Limb (tissue), 2 donors: Measurements from ENCODE around the gene SLC24A3.

Source experiments
- DNase-seq, 2 donors: peaks; one replicate each; pipeline ENCODE4 v3.0.0-alpha.2; 2016; ENCODE audit errors: extremely low spot score in 2 of 2

Gene SLC24A3

DNA sequence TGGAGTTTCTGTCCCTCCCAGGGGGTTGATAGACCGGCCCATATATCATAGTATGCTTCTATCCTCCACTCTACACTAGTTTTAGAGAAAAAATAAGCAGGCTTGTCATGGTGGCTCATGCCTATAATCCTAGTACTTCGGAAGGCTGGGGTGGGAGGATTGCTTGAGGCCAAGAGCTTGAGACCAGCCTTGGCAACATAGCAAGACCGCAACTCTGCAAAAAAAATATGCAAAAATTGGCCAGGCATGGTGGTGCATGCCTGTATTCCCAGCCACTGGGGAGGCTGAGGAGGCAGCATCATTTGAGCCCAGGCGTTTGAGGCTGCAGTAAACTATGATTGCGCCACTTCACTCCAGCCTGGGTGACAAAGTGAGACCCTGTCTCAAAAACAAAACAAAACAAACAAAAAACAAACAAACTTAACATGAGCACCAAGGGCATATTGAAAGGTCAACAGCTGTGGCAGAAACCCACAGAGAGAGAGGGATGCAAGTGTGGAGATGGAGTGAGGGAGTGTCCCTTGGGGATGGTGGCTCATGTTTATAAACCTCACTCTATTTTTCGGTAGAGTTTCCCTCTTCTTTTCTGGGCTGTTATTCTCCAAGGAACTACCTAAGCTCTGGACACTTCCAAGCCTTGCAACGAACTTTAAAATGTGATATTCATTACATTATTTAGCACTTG lies 24.1 kb downstream of the SLC24A3 start:
- DNase-seq: no peak

DNA sequence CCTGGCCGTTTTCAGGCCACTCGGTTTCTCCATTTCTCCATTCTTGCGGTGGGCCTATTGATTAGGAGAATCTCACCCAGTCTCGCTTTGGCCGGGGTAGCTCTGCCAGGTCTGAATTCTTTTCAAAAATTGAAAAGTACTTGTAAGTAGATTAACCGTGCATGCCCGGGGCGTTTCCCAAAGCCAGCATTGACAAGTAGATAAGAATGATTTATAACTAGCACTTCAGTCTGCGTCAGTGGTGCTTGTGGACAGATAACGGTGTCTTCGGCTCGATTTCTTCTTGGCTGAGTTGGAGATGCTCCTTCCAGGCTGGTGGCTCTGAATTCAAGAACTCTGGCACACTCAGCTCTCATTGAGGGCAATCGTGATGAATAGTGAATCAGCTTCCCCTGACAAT lies 29.0 kb downstream of the SLC24A3 start:
- DNase-seq: no peak

DNA sequence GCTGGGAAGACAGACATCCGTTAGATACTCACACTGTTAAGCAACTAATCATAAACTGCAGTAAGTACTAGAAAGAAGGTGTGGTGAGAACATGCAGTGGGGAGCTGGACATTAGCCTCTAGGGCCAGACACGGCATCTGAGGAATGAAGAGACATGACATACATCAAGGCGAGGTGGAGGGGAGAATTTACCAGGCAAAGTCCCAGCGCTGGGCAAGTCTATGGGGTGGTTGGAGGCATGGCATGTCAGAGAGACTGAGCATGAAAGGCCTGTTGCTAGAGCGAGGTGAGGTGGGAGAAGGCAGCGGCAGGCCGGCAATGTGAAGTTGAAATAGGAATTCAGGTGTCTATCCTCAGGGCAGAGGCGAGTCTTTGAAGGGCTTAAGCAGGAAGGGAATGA lies 31.8 kb downstream of the SLC24A3 start:
- DNase-seq: no peak

DNA sequence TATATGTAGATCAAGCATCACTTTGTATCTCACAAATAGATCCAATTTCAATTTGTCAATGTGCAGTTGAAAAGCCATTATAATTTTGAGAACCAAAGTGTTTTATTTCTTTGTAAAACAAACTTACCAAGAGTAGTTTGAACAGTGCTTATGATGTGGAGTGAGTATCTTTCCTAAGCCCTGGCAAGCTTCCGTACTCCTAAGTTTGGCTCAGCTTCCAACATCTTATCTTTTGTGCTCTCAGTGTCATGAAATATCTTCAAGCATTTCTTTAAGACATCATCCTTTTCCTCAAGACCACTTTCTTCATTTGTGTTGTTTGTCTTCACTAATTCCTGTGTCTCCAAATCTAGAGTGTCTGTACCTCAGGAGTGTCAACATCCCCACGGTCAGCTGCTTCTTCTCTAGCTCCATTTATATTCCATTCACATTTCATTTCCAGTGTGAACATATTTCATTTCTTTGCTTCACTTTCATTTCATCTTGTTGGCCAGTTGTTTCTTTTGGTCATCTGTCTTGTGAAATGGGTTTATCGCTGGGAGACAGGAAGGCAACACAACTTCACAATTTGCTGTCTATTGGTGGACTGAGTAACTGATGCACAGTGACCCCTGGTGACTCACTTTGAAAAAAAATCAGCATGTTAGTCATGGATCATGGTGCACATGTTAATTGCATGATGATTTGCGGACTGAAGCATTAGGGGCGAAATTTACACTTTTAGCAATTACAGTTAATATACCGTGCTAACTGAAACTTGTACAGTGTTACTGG lies 36.9 kb downstream of the SLC24A3 start:
- DNase-seq: peak in 1 of 2 donors; percentile 10

DNA sequence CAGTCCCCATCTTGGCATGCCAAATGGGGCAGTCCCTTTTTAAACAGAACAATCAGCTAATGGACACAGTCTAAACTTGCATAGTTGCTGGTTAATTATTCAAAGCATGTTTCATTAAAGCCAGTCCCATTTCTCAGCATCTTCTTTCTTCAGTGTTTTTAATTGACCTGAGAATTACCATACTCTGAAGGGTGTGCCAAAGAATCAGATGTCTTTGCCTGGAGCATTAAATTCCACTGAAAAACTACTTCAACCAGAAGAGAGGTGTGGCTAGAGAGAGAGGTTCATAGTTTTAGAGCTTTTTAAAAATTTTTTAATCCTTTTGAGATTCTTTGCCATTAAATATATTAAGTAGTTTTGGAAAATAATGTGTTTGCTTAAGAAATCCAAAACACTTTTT lies 37.9 kb downstream of the SLC24A3 start:
- DNase-seq: no peak

DNA sequence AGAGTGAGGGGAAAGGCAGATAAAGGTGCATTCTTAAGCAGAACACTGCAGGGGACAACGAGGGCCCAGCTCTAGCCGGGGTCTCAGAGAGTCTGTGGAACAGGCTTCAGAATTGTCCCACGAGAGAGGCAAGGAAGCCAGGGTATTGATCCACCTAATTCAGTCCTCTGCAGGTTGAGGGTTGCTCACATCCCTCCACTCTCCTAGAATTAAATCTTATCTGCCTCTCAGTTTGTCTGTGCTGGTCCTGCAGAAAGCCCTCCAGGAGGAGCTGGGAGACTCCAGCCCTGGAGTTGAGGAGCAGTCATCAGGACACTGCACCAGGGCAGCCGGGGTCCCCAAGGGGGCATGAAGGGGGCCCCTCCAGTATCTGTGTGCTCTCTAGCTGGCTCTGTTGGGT lies 39.1 kb downstream of the SLC24A3 start:
- peak in 1 of 2 donors; percentile 6 for DNase-seq

DNA sequence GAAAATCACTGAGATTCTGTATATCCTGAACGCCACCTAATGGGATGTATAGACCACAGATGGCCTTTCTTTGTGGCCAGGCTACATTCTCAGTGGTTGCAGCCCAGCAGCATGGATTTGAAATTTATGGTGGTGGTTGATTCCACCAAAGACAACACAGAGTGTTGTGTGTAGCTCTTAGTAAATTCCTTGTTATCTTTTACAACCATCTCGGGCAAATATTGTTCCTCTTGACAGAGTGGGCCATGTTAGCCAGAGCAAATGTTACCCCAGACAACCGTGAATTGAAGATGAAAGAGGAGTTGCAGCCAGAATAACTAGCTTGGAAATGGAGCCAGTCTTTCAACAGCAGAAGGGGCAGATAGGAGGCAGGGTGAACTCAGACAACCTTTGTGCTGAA lies 39.5 kb downstream of the SLC24A3 start:
- DNase-seq: peak in 1 of 2 donors; percentile 2

DNA sequence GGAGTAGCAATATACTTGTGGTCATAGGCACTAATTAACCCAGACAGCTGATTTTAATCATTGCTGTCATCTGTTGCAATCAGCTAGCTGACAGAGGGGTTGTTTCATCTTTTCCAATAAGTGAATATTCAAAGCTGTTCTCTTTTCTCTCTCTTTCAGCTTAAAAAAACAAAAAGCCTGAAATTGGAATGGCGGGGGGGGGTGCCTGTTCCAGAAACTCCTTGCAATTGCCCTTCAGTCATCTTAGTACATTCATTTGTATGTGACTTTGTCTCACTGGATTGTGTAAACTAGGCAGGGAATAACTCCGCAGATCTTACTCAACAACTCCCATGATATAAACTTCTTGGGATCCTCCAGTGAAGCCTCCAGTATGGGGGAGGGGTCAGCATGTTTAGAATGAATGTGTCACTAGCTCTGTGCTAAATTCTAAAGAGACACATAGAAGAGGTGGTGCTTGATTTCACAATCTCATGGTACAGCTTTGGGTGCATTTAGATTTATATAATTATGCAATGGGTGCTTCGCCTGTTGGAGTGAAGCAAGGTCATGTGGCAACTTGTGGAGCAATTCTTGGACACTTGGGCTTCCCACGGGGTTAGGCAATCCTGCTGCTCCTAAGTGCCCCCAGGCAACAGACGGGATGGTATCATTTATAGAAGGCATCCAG lies 40.1 kb downstream of the SLC24A3 start:
- peak in 1 of 2 donors; percentile 12 for DNase-seq

DNA sequence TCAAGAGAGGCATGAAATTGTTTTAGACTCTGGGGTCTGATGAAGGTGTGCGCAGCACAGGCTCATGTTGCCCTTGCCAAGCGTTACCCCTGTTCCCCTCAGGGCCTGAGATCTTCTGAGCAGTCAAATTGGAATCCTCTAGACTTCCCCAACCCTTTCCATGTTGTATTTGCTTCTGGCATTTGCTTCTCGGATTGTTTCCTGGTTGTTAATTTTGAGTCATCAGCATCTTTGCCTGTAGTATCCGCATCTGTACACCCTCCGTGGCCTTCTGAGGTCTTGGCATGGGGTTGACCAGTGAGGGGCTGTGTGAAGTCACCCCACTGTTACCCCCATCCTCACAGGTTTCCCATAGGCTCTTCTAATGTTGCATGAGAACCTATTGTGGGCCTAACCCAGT lies 40.9 kb downstream of the SLC24A3 start:
- DNase-seq: peak in 1 of 2 donors; percentile 9

DNA sequence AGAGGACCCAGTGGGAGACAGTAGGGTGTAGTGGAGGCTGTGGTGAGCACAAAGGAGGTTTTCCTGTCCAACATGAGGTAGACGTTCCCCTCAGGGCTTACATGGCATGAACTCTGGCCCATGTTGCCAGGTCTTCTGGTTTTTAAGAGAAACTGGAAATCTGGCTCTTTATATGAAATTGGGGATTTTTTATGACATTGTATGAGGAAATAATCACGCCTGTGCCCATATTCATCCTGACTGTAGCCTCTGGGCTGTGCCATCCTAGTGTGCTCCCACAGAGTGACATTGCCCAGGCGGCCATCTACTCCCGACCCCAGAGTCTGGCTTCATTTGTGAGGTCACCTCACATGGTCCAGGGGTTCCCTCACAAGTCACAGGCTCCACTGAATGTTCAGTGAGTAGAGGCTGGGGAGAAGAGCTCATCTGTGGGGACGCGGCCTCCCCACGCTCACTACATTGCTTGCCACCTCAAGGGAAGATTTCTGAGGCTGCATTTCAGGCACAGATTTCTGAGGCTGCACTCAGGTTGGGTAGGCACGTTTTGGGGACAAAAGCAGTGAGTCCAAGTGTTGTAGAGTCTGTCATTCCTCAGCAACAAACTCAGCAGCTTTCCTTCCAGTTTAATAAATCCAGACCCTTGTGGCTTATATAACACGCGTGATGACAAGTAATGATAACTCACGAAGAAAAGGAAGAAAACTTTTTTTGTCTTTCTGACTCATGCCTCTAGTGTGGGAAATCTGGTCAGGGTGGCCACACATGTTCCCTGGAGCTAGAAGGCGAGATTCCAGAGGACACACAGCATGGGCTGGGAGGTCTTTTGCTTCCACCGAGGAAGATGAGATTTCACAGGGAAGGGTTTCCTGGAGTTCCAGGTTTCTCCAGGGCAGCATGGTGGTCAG lies 41.7 kb downstream of the SLC24A3 start:
- DNase-seq: no peak

DNA sequence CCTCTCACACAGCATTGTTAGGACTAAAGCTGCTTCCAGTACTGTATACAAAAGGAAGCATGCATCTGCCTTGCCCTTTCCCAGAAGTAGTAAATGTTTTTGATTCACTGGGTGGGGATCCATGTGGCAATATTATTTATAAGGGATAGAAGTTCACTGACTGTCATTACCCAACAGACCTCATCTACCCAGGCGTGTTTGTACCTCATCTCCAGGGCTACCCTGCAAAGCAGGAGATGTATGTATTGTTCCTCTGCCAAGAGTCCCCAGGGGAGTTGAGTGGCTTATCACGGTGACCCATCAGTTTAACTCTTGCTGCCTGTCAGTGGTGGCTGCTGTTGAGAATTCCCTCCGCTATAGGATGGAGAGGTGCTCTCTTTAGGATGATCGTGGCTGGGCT lies 42.5 kb downstream of the SLC24A3 start:
- no peak for DNase-seq

DNA sequence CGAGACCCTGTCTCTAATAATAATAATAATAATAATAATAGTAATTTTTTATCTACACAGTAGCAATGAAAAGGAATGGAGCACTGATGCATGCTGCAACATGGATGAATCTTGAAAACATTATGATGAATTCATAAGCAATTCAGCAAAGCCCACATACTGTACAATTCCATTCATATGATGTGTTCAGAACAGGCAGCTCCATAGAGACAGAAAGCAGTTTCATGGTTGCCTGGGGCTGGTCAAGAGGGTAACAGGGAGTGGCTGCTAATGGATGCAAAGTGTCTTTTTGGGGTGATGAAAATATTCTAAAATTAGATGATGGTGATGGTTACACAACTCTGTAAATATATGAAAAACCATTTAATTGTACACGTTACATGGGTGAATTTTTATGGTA lies 43.6 kb downstream of the SLC24A3 start:
- no peak for DNase-seq

DNA sequence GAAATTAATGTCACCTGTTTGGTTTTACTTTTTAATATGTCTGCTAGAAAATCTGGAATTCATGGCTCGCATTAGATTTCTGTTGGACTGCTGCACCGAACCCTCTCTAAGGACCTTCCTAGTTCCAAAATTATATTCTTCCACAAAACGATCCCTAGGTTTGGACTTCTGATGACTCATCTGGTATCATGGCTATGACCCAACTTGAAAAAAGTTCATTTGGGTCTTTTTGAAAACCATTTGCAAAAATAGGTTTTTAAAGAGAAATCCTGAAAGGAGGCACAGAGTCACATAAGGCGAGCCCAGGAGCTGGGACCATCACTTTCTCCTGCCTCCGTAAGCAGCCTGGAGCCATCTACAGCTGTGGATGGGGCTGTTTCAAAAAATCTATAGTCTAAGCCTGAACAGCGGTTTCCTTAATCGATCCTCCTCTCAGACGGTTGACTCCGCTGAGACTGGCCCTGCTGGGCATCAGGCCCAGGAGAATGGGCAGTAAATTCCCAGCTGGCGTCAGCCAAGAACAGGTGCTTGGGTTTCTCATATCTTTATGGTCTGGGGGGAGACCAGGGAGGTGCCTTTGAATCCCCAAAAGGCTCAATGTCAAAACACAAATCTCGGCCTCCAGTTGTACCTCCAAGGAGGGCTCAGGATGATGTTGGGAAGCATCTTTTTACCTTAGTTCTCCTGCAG lies 44.6 kb downstream of the SLC24A3 start:
- no peak for DNase-seq

DNA sequence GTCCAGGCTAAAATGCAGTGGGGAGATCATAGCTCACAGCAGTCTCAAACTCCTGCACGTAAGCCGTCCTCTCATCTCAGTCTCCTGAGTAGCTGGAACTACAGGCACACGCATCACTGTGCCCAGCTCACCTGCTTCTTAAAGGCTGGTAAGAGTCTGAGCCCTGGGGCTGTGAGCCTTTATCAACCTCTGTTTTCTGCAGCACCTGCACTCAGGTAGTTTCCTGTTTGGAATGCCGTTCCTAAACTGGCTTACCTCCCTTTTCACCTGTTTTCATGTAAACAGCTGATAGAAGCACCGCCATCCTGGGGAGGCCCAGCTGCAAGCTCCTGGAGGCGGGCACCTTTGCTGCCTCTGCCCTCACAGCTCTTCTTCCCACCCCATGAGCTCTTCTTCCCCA lies 45.4 kb downstream of the SLC24A3 start:
- DNase-seq: no peak

DNA sequence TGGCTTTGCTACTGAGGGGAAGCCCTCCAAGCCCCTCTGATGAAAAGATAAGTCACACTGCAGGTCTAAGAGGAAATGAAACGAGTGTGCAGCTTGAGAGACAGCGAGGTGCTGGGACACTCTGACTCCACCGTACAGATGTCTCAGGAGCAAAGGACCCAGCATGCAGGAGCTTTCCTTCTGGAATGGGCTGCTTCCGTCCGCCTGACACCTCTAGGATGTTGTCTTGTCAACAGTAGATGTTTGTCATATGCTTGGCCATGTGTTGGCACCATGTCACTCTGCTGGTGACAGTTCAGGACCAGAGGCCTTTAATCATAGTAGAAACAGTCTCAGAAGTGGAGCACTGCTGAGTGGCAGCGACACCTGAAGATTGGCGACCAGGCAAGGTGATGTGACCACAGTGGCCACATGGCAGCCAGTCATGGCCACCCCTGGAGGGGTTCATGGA lies 46.7 kb downstream of the SLC24A3 start:
- DNase-seq: no peak

DNA sequence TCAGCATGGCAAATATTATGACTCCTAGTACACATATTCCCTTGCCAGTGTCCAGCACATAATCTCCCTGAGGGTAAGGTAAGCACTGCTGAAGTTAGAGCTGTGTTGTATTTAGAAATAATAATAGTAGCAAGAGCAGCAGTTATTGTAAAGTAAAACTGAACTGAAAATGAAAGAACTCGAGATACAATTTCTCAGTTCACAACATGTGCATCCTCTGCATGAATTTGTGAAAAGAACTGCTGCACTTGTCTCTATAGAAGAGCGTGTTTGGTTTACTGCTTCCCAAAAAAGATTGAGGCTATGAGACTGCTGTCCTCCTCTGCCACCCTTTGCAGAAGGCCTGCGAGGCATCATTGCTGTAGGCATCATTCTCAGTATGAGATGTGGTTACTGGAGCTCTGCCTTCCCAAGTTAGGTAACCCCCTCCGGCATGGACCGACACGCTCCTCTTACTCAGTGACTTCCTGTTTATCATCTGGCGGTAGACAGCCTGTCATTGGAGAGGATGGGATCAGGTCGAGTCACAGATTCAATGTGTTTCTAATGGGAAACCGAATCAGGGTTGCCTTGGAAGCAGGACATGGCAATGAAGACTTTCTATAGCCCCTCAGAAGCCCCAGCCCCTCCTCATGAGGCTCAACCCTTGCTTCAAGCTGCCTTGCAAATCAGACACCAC lies 48.1 kb downstream of the SLC24A3 start:
- no peak for DNase-seq

DNA sequence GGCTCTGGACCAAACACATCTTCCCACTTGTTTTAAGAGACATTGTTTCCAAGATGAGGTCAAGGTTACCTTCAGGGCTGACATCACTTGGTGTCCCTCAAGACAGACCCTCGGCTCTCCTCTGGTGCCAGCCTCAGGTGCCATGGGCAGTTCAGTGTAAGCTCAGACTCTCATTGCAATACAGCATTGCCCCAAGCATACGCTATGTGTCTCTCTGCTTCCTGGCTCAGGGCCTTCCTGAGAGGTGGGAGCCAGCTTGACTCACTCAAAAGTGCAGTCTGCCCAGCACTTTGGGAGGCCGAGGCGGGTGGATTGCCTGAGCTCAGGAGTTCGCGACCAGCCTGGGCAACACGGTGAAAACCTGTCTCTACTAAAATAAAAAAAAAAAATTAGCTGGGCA lies 51.7 kb downstream of the SLC24A3 start:
- DNase-seq: no peak

DNA sequence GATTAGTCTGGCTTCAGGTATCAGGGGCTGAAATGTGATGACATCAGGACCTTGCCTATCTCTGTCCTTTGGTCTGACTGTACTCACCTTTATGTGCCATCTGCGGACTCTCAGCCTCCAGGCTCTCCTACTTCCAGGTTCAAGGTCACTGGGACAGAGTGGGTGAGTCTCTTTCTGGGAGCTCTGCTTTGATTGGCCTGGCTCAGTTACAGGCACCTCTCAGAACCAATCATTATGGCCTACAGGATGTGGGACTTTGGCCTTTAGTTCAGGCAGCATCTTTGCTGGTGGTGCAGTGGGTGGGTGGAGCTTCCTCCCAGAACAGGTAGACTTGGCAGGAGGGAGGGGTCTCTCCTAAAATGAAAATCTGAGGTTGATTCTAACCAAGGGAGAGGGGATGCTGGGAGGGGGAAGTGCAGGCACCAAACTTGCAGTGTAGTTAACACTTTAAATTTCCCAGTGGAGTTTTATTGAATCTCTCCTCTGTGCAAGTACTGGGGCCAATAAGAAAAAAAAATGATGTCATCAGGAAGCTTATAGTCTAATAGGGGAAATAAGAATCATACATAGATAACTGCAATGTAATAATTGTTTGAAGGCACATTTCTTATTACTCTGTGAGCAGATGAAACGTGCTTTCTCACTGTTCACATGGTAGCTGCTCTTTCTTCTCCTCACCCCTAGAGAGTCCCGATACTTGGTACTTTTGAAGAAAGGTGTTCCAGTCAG lies 53.4 kb downstream of the SLC24A3 start:
- DNase-seq: no peak

DNA sequence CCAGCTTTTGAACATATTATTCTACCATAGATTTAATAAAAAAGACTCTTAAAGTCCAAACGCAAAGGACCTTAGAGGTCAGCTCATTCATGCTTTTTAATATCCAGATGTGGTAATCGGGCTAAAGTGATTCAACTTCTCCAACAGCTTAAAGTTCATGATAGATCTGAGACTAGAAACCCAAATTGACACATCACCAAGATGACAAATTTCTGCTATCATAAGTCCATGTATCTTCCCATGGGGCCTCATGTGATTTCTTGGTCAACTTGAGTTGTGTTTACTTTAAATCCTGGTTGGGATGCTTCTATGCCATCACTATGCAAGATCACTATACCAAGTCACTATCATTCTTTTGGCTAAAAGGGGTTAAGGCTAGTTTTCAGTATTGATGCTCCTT lies 56.0 kb downstream of the SLC24A3 start:
- DNase-seq: no peak
